Neural progenitor cell (in vitro differentiated cells): Measurements from ENCODE around the gene ITGA4.

Source experiments
- EZH2phosphoT487 ChIP-seq: fragments of 200-600 bp; sonication (generic); IDR thresholded peaks from 2 replicates; pipeline ENCODE4 v1.6.1; 2017; ENCODE audit warnings: antibody characterized with exemption
- TF ChIP-seq, protein P1 (sequence below): fragments of 200-600 bp; sonication (generic); IDR thresholded peaks from 2 replicates; pipeline ENCODE4 v1.5.1; 2017; ENCODE audit warnings: antibody characterized with exemption, mild to moderate bottlenecking

DNA sequence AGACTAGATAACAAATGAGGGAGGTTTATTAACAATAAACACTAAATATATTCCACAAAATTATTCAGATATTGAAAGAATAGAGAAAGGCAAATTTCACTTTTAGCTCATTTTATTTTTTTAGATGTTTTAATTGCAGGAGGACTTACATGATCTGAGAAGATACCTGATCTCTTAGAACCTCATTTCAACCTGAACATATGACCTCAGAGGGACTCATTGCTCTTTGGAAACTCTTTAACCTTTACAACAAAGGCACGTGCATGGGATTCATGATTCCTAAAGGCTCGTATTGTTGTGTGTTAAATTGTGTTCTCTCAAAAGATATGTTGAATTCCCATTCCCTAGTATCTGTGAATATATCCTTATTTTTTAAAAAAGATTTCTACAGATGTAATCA lies 35.7 kb upstream of the ITGA4 start:
- no peak for TF ChIP-seq EZH2phosphoT487
- TF ChIP-seq, protein P1, sequence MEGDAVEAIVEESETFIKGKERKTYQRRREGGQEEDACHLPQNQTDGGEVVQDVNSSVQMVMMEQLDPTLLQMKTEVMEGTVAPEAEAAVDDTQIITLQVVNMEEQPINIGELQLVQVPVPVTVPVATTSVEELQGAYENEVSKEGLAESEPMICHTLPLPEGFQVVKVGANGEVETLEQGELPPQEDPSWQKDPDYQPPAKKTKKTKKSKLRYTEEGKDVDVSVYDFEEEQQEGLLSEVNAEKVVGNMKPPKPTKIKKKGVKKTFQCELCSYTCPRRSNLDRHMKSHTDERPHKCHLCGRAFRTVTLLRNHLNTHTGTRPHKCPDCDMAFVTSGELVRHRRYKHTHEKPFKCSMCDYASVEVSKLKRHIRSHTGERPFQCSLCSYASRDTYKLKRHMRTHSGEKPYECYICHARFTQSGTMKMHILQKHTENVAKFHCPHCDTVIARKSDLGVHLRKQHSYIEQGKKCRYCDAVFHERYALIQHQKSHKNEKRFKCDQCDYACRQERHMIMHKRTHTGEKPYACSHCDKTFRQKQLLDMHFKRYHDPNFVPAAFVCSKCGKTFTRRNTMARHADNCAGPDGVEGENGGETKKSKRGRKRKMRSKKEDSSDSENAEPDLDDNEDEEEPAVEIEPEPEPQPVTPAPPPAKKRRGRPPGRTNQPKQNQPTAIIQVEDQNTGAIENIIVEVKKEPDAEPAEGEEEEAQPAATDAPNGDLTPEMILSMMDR: no peak
